ENCODE data around the gene CRPPA.
A peak's percentile ranks its signal among the peaks of the same experiment; 100 is the strongest.

CRPPA gene

GRCh38 chr7:16422917-16423316 is 1.6 kb upstream of the CRPPA start:
- DNase-seq (ENCODE audit: low read depth in 2 of 2) = no peak

- no peak for DNase-seq (ENCODE audit: low read depth in 2 of 2)
Observed at GRCh38 chr7:16422103-16422435, 731 bp upstream of the CRPPA start.

GRCh38 chr7:16420649-16421332 is 547 bp downstream of the CRPPA start:
- DNase-seq (ENCODE audit: low read depth in 2 of 2) = peak; percentile 82 to 83

GRCh38 chr7:16420329-16420648 is 1.0 kb downstream of the CRPPA start:
- no peak for DNase-seq (ENCODE audit: low read depth in 2 of 2)

- no peak for DNase-seq (ENCODE audit: low read depth in 2 of 2)
Observed at GRCh38 chr7:16419859-16420258, 1.5 kb downstream of the CRPPA start.

- DNase-seq (ENCODE audit: low read depth in 2 of 2) = no peak
Observed at GRCh38 chr7:16419126-16419525, 2.2 kb downstream of the CRPPA start.

GRCh38 chr7:16417906-16418305 is 3.4 kb downstream of the CRPPA start:
- DNase-seq (ENCODE audit: low read depth in 2 of 2) = no peak

GRCh38 chr7:16416289-16417282 is 4.8 kb downstream of the CRPPA start:
- no peak for DNase-seq (ENCODE audit: low read depth in 2 of 2)

- no peak for DNase-seq (ENCODE audit: low read depth in 2 of 2)
Observed at GRCh38 chr7:16412274-16413254, 8.8 kb downstream of the CRPPA start.

GRCh38 chr7:16411391-16411790 is 9.9 kb downstream of the CRPPA start:
- DNase-seq (ENCODE audit: low read depth in 2 of 2) = no peak

GRCh38 chr7:16409777-16410176 is 11.6 kb downstream of the CRPPA start:
- DNase-seq (ENCODE audit: low read depth in 2 of 2) = no peak

GRCh38 chr7:16404636-16405035 is 16.7 kb downstream of the CRPPA start:
- no peak for DNase-seq (ENCODE audit: low read depth in 2 of 2)

- no peak for DNase-seq (ENCODE audit: low read depth in 2 of 2)
Observed at GRCh38 chr7:16403475-16403874, 17.9 kb downstream of the CRPPA start.

- DNase-seq (ENCODE audit: low read depth in 2 of 2) = no peak
Observed at GRCh38 chr7:16402940-16403339, 18.4 kb downstream of the CRPPA start.

GRCh38 chr7:16402091-16402490 is 19.2 kb downstream of the CRPPA start:
- DNase-seq (ENCODE audit: low read depth in 2 of 2) = no peak

GRCh38 chr7:16400893-16401275 is 20.5 kb downstream of the CRPPA start:
- no peak for DNase-seq (ENCODE audit: low read depth in 2 of 2)

GRCh38 chr7:16399916-16400892 is 21.1 kb downstream of the CRPPA start:
- no peak for DNase-seq (ENCODE audit: low read depth in 2 of 2)

- DNase-seq (ENCODE audit: low read depth in 2 of 2) = no peak
Observed at GRCh38 chr7:16399265-16399831, 22.0 kb downstream of the CRPPA start.

GRCh38 chr7:16398146-16399017 is 23.0 kb downstream of the CRPPA start:
- DNase-seq (ENCODE audit: low read depth in 2 of 2) = no peak
